ENCODE measurements around the gene APOBR. TPM values are rescaled to one million over a fixed set of nuclear protein-coding genes. Genes with fewer than 3 reads are reported as not detected.

Gene APOBR
- total and polyA plus RNA-seq, 12 donors, result 0.11 to 18.2 (median 2.5) TPM

- DNase-seq, result no peak
- 79 to 100% (median 88%) methylated on average over 1 to 7 of the region's 7 CpGs for WGBS, 4 donors
- H3K4me1 ChIP-seq (replicated peaks in 1 of 2), result no peaks in the 10 kb centered on the region
- no peaks in the 10 kb centered on the region for H3K9me3 ChIP-seq (replicated peaks in 1 of 3)
- no peak overlapping the region for H3K27ac ChIP-seq
- no peaks in the 10 kb centered on the region for H3K36me3 ChIP-seq (replicated peaks in 1 of 2)
- no peaks in the 10 kb centered on the region for H3K27me3 ChIP-seq
- TF ChIP-seq POLR2A (IDR thresholded peaks at IDR 0.05) (no peak), CTCF (IDR thresholded peaks at IDR 0.05) (no peak)
- H3K4me3 ChIP-seq, result no peak overlapping the region
- intact Hi-C loops (cut with DNase I), result no loop called here
Measured at GRCh38 chr16:28514246-28514645, 19.8 kb downstream of the APOBR start.

GRCh38 chr16:28520672-28521071 lies 26.2 kb downstream of the APOBR start:
- no peaks in the 10 kb centered on the region for H3K36me3 ChIP-seq (replicated peaks in 1 of 2)
- no peak overlapping the region for H3K4me3 ChIP-seq
- WGBS, 4 donors, result 77 to 89% (median 83%) methylated on average over 7 of the region's 7 CpGs
- no peaks in the 10 kb centered on the region for H3K27me3 ChIP-seq
- H3K27ac ChIP-seq, result no peak overlapping the region
- no peaks in the 10 kb centered on the region for H3K9me3 ChIP-seq (replicated peaks in 1 of 3)
- intact Hi-C loops (cut with DNase I), result no loop called here
- no peak for DNase-seq
- TF ChIP-seq POLR2A (IDR thresholded peaks at IDR 0.05) (no peak), CTCF (IDR thresholded peaks at IDR 0.05) (no peak)
- peaks cover 0 to 6% of the 10 kb centered on the region in 2 donors for H3K4me1 ChIP-seq (replicated peaks in 1 of 2)

- H3K36me3 ChIP-seq (replicated peaks in 1 of 2), result no peaks in the 10 kb centered on the region
- intact Hi-C loops (cut with DNase I), result no loop called here
- H3K9me3 ChIP-seq (replicated peaks in 1 of 3), result no peaks in the 10 kb centered on the region
- no peak for TF ChIP-seq CTCF (IDR thresholded peaks at IDR 0.05)
- TF ChIP-seq POLR2A (IDR thresholded peaks at IDR 0.05), result no peak
- peaks cover 0 to 11% of the 10 kb centered on the region in 2 donors for H3K4me1 ChIP-seq (replicated peaks in 1 of 2)
- WGBS, 4 donors, result 83 to 94% (median 89%) methylated on average over 6 of the region's 6 CpGs
- DNase-seq, result no peak
- H3K4me3 ChIP-seq, result no peak overlapping the region
- H3K27ac ChIP-seq, result no peak overlapping the region
- H3K27me3 ChIP-seq, result no peaks in the 10 kb centered on the region
Measured at GRCh38 chr16:28521436-28521835, 27.0 kb downstream of the APOBR start.

GRCh38 chr16:28522792-28523191 lies 28.3 kb downstream of the APOBR start:
- Histone ChIP-seq H3K27me3 (no peaks in the 10 kb centered on the region), H3K27ac (no peak overlapping the region), H3K36me3 (replicated peaks in 1 of 2) (no peaks in the 10 kb centered on the region), H3K4me1 (replicated peaks in 1 of 2) (peaks cover 0 to 13% of the 10 kb centered on the region in 2 donors), H3K4me3 (no peak overlapping the region), H3K9me3 (replicated peaks in 1 of 3) (no peaks in the 10 kb centered on the region)
- DNase-seq, result no peak
- intact Hi-C loops (cut with DNase I), result no loop called here
- 87 to 90% (median 88%) methylated on average over 11 of the region's 11 CpGs for WGBS, 4 donors
- TF ChIP-seq POLR2A (IDR thresholded peaks at IDR 0.05) (no peak), CTCF (IDR thresholded peaks at IDR 0.05) (no peak)

All from adrenal gland (tissue), 12 donors.